ENCODE measurements around the gene RHBDF2.

The RHBDF2 gene

GRCh38 chr17:76501018-76501826 lies at the start of gene RHBDF2:
Gene RHBDF2 (minus strand): TSS chr17:76501423. CDS start chr17:76481524, 19,899 bp downstream.
- DNase-seq (ENCODE audit: low spot score) = peak; percentile 78

DNA sequence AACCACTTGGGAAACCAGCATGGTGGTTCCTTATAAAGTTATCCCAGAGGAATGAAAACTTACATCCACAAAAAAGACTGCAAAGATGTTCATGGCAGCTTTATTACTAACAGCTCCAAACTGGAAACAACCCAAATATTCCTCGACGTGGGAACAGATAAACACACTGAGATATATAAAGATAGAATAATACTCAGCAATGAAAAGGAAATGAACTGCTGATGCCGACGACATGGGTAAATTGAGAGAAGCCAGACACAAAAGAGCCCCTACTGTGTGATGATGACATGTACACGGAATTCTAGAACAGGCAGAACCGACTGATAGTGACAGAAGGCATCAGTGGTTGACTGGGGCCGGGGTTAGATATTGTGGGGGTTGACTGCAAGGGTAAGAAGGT lies 48.3 kb upstream of the RHBDF2 start:
- DNase-seq (ENCODE audit: low spot score) = no peak

DNA sequence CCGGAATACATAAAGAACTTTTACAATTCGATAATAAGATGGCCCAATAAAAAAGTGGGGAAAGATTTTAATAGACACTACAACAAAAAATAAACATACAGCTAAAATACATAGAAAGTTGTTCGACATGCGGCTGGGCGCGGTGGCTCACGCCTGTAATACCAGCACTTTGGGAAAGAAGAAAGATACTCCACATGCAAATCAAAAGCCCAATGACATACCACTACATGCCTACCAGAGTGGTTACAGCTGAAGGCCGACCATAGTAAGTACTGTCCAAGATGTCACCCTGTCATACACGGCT lies 47.9 kb upstream of the RHBDF2 start:
- DNase-seq (ENCODE audit: low spot score) = no peak

GRCh38 chr17:76548378-76549214 lies 47.4 kb upstream of the RHBDF2 start:
- no peak for DNase-seq (ENCODE audit: low spot score)

DNA sequence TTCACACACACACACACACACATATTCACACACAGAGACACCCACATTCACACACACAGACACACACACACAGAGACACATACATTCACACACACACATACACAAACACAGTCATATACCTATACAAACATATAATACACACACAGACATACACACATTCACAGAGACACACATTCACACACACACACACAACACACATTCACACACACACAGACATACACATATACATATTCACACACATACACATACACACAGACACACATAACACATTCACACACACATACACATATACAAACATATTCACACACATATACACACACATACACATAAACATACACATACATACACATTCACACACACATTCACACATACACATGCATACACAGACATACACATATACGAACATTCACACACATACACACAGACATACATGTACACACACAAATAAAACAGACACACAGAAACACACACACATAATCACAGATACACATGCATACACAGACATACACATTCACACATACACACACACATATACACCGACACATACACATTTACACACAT lies 46.5 kb upstream of the RHBDF2 start:
- no peak for DNase-seq (ENCODE audit: low spot score)

DNA sequence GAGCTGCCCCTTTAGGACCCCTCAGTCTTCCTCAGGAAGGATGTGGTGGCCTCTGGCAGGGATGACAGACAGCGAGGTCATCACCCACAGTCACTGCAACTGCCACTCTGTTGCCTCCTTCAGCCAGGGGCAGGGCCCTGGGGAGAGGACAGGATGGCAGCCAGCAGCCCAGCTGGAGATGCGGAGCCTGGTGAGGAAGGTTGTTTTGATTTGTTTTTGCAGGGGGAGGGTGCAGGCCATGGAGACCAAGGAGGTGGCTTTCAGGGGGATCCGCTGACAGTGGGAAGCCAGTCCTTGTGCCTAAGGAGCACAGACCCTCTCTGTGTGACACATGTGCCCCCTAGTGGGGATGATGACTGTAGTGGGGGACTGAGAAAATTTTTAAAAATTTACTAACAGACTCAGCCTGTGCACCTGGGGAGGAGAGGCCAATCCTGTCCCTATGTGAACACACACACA lies 46.0 kb upstream of the RHBDF2 start:
- DNase-seq (ENCODE audit: low spot score) = peak; percentile 59

DNA sequence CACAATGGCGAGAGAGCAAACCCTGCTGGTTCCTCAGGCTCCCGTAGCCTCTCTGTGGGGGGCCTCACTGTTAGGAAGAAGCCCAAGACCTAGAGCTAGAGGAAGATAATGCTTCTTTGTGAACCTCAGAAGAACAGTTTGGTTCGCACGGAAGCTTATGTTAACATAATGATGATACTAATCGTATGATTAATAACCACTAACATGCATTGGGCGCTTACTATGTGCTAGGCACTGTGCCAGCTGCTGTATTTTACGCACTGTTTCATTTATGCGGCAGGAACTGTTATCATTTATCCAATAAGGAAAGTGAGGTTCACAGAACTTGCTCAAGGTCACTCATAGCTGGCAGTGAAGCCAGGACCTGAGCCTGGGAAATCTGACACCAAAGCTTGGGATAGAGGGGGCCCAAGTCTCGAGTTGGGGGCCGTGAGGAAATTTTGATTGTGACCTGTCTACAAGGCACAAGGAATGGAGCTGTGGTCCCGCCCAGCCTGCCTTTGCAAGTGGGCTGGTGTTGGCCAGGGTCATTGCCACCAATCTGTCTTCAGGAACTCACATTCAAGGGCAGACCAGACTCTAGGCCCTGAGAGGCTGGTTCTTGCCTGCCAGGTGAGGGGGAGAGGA lies 45.4 kb upstream of the RHBDF2 start:
- DNase-seq (ENCODE audit: low spot score) = no peak

- no peak for DNase-seq (ENCODE audit: low spot score)
Observed at GRCh38 chr17:76545918-76546555, 44.8 kb upstream of the RHBDF2 start.

GRCh38 chr17:76544546-76545365 lies 43.5 kb upstream of the RHBDF2 start:
- no peak for DNase-seq (ENCODE audit: low spot score)

DNA sequence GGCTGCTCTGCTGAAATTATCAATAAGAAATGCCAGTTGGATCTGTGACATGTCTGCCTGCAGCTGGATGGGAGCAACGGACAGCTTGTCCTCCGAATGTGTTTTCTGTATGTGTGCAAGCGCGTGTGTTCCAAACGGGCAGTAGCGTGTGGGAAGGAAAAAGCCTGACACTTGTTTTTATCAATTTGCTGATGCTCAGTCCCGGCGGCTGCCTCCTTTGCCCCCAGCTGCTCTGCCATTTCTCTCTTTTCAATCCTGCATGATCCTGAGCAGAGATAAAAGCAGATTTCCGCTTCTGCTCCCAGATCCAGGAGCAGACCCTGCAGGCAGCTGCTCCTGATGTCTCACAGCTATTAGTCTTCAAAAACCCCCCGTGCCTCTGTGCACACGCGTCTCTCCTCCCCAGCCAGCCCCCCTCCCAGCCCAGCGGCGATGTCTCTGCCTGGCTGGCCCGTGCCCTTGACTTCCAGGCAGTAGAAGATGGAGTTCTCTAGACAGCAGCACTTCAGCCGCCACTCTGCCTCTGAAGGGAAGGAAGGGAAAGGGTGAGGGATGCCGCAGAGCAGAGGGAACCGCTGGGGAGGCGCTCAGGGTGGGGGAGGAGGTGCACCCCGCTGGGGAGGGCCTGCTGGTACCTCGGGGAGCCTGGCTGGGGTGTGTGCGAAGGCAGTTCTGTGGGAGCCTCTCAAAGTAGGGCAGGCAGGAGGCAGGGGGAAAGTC lies 42.8 kb upstream of the RHBDF2 start:
- no peak for DNase-seq (ENCODE audit: low spot score)

DNA sequence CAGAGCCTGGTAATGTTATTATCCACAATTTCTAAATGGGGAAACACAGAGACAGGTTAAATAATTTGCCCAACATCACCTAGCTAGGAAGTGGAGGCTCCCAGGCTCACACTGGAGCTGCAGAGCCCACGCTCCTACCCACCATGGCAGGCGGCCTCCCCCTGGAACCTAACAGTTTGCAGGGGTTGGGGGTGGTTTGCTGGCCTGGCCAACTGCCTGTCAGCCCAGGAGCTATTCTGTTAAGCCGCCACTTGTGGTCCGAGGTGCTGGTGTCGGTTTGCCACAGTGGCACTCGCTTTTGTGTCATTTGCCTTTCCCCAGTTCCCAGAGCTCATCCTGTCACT lies 42.2 kb upstream of the RHBDF2 start:
- no peak for DNase-seq (ENCODE audit: low spot score)

- no peak for DNase-seq (ENCODE audit: low spot score)
Observed at GRCh38 chr17:76542984-76543383, 41.8 kb upstream of the RHBDF2 start.

DNA sequence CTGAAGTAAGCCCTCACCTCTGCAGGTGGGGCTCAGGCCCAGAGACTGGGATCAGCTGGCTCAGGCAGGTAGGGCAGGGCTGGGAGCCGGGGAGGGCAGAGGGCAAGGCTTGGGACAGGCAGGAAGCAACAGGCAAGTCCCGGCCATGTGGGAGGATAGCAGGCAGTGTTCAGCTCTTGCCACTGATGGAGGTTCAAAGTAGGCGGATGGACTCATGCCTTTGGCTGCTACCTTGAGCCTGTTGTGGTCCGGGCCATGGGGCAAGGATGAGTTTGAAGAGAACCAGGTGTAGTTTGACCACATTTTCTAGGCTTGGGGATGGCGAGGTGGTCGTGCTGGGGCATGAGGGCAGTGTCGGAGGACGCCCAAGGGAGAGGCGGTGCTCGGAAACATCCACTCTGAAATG lies 41.3 kb upstream of the RHBDF2 start:
- DNase-seq (ENCODE audit: low spot score) = no peak

GRCh38 chr17:76541739-76542454 lies 40.7 kb upstream of the RHBDF2 start:
- no peak for DNase-seq (ENCODE audit: low spot score)

- DNase-seq (ENCODE audit: low spot score) = peak; percentile 97
Observed at GRCh38 chr17:76540381-76541300, 39.4 kb upstream of the RHBDF2 start.

- no peak for DNase-seq (ENCODE audit: low spot score)
Observed at GRCh38 chr17:76539631-76540271, 38.5 kb upstream of the RHBDF2 start, which contains the start of gene PRCD. Gene PRCD (plus strand): TSS chr17:76540044. CDS start chr17:76540142, 98 bp downstream.

DNA sequence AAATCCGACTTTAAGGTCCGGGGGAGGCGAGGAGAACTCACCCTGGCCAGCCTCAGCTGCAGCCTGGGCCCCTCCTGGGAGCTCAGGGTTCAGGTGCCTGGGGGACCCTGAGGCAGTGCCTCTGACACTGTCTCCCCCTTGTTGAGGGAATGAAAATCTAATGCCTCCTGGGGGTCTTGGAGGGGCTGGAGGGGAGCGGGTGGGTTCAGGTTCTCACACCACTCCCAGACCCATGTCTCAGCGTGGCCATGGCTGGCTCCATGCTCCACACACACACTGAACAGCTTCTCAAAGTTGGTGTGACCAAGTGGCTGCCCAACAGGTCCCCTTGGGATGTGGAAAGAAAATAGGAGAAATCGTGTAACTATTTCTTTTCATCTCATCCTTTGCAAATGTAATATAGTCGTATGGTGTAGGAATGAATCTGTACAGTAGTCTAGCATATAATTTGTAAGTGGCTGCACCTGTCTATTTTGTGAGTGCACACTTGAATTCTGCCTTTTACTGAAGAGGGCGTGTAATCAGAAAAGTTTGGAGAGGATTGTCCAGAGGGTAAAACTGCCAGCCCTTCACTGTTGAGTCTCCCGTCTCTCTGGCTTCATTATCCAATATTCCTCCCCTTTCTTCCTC lies 37.8 kb upstream of the RHBDF2 start:
- no peak for DNase-seq (ENCODE audit: low spot score)

Measured in RKO (cell line).